GM18951 (cell line): ENCODE data around the gene ARFIP1.

ENCODE experiments used
- POLR2A ChIP-seq: IDR thresholded peaks from 4 replicates; pipeline ENCODE4 v1.6.1; 2011; ENCODE audit warnings: mild to moderate bottlenecking; ENCODE audit not compliant: insufficient read length, insufficient read depth; ENCODE audit errors: extremely low read depth
- in situ Hi-C: fragments of 300-500 bp; cut with MboI; formaldehyde crosslinking; loops from one replicate; pipeline ENCODE4 v1.12.0; 2022; ENCODE audit warnings: low sequenced_read_pairs, mixed read lengths, inconsistent platforms; ENCODE audit not compliant: unreplicated experiment

ARFIP1 gene

GRCh38 chr4:152949930-152950329, 170.2 kb downstream of the ARFIP1 start:
- in situ Hi-C loops, result no loop called here
- no peak for TF ChIP-seq POLR2A

DNA sequence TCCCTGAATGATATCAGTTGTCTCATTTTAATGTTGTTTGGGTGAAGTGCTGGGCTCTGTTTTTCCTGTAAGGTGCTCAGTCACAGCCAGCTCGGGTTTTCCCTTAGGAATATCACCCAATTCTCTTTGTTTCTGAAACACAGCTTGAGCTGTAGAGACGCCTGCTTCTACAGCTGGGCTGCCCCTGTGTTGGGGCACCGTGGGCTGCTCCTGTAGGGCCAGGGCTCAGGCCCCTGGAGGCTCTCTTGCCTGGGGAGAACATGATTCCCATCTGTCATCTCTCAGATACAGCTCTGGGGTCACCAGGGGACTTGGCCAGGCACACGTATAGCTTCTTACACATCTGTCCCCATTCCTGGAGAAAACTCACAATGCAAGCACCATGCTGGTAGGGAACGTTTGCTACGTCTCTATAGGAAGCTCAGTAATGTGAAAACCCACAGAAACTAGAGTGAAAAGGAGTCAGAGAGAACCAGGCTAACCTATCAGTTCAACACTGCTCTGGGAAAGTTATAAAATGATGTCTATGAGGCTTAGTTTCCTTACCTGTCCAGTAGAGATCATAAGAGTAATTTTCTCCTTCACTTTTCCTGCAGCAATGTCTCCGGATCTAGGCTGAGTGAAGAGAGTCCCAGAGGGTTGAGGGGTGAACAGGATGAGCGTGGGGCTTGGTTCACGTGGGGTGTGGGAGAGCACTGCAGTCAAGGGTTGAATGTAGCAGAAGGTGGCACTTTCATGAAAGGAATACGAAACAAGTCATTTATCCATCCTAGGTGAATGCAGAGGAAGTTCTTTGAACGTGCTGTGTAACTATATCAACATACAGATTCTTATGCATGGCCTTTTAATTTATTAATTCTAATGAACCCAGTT, 170.9 kb downstream of the ARFIP1 start:
- in situ Hi-C loops, result no loop called here

GRCh38 chr4:152951348-152951747, 171.6 kb downstream of the ARFIP1 start:
- TF ChIP-seq POLR2A, result no peak
- in situ Hi-C loops, result no loop called here

More for the DNA sequence above, 170.9 kb downstream of the ARFIP1 start:
- TF ChIP-seq POLR2A, result no peak

DNA sequence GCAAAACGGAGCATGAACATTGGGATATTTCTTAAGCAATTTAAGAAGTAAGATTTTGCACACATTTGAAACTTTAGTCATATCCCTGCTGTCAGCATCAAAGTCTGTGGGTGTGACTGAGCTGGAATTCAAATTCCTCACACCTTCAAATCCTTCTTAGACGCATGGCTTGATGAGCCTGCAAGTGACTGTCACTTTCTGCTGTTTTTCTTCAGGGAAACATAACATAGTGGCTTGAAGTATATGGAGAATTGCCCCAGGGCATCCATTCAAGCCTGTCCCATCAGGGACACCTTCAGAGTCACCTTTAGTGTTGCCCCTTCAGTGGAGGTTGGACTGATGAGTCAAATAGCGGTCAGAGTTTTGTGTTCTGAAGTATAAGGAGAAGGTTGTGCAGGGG, 173.8 kb downstream of the ARFIP1 start:
- TF ChIP-seq POLR2A, result no peak
- in situ Hi-C loops, result no loop called here

- in situ Hi-C loops, result no loop called here
- no peak for TF ChIP-seq POLR2A
Measured at GRCh38 chr4:152954741-152955140, 175.0 kb downstream of the ARFIP1 start.

GRCh38 chr4:152956147-152956546, 176.4 kb downstream of the ARFIP1 start:
- in situ Hi-C loops, result no loop called here
- no peak for TF ChIP-seq POLR2A

GRCh38 chr4:152956650-152957436, 177.1 kb downstream of the ARFIP1 start:
- in situ Hi-C loops, result no loop called here
- TF ChIP-seq POLR2A, result no peak

GRCh38 chr4:152957437-152958171, 177.8 kb downstream of the ARFIP1 start:
- no peak for TF ChIP-seq POLR2A
- in situ Hi-C loops, result no loop called here

DNA sequence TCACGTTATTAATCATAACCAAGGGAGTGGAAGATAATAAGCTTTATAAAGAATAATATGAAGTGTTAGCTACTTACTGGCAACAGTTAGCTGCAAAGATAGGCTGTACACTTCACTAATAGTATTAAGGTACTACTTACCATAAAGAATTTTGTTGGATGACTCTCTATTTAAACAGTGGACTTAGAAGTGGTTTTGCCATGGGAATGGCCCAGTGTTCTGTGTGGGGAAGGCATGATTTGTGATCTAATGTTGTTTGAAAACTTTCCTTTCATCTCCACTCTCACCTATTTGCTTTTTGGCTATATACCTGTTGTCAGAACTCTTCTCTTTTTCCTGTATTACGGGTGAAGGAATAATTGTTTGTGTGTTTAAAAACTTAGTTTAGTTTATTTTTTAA, 179.3 kb downstream of the ARFIP1 start:
- no peak for TF ChIP-seq POLR2A
- in situ Hi-C loops, result no loop called here

GRCh38 chr4:152960082-152960481, 180.3 kb downstream of the ARFIP1 start:
- TF ChIP-seq POLR2A, result no peak
- in situ Hi-C loops, result no loop called here

- TF ChIP-seq POLR2A, result no peak
- in situ Hi-C loops, result no loop called here
Measured at GRCh38 chr4:152961014-152961772, 181.4 kb downstream of the ARFIP1 start.

- in situ Hi-C loops, result no loop called here
- no peak for TF ChIP-seq POLR2A
Measured at GRCh38 chr4:152961773-152962115, 182.0 kb downstream of the ARFIP1 start.
